ENCODE data around the gene UPK3A. TPM values are rescaled to one million over a fixed set of nuclear protein-coding genes. Genes with fewer than 3 reads are reported as not detected.
"Not testable (repeated sequence)": the region's sequence is repeated elsewhere in the genome, so short reads cannot be mapped to it uniquely, and the experiment has no call there.

The UPK3A gene
- total RNA-seq, 6 experiments from 2014 or later = not detected

GRCh38 chr22:45323695-45324094 is 38.9 kb downstream of the UPK3A start:
- peaks cover 12% of the 10 kb centered on the region for H3K4me1 Mint-ChIP-seq (ENCODE audit: low read depth)
- H3K27ac Mint-ChIP-seq = peak overlapping the region; percentile 12; the same call in 1 of the 2 replicates
- no peak for TF ChIP-seq CTCF (IDR thresholded peaks at IDR 0.05)
- H3K27me3 Mint-ChIP-seq (ENCODE audit: insufficient read depth) = no peaks in the 10 kb centered on the region
- DNase-seq = no peak
- peaks cover 26% of the 10 kb centered on the region for H3K36me3 Mint-ChIP-seq (ENCODE audit: low read depth)
- no peaks in the 10 kb centered on the region for H3K9me3 Mint-ChIP-seq
- no peak overlapping the region for H3K4me3 Mint-ChIP-seq

- DNase-seq = no peak
- TF ChIP-seq CTCF (IDR thresholded peaks at IDR 0.05) = no peak
- H3K9me3 Mint-ChIP-seq = no peaks in the 10 kb centered on the region
- peaks cover 6% of the 10 kb centered on the region for H3K4me1 Mint-ChIP-seq (ENCODE audit: low read depth)
- no peak overlapping the region for H3K4me3 Mint-ChIP-seq
- no peaks in the 10 kb centered on the region for H3K27me3 Mint-ChIP-seq (ENCODE audit: insufficient read depth)
- peaks cover 27% of the 10 kb centered on the region for H3K36me3 Mint-ChIP-seq (ENCODE audit: low read depth)
- no peak overlapping the region for H3K27ac Mint-ChIP-seq
Measured at GRCh38 chr22:45324311-45324711, 39.6 kb downstream of the UPK3A start.

GRCh38 chr22:45328261-45328660 is 43.5 kb downstream of the UPK3A start:
- H3K27ac Mint-ChIP-seq; H3K9me3 Mint-ChIP-seq; H3K4me3 Mint-ChIP-seq; H3K27me3 Mint-ChIP-seq (ENCODE audit: insufficient read depth); H3K4me1 Mint-ChIP-seq (ENCODE audit: low read depth); DNase-seq: not testable (repeated sequence)
- peaks cover 24% of the 10 kb centered on the region for H3K36me3 Mint-ChIP-seq (ENCODE audit: low read depth)

GRCh38 chr22:45328822-45329529 is 44.2 kb downstream of the UPK3A start:
- peaks cover 17% of the 10 kb centered on the region for H3K36me3 Mint-ChIP-seq (ENCODE audit: low read depth)
- H3K27ac Mint-ChIP-seq = no peak overlapping the region
- H3K4me3 Mint-ChIP-seq = no peak overlapping the region
- no peak for DNase-seq
- H3K9me3 Mint-ChIP-seq = no peaks in the 10 kb centered on the region
- H3K4me1 Mint-ChIP-seq (ENCODE audit: low read depth) = no peaks in the 10 kb centered on the region
- TF ChIP-seq CTCF (IDR thresholded peaks at IDR 0.05) = no peak
- H3K27me3 Mint-ChIP-seq (ENCODE audit: insufficient read depth) = no peaks in the 10 kb centered on the region

GRCh38 chr22:45329530-45329936 is 44.8 kb downstream of the UPK3A start:
- Mint-ChIP-seq H3K36me3 (ENCODE audit: low read depth) (peaks cover 15% of the 10 kb centered on the region), H3K4me3 (no peak overlapping the region), H3K27ac (no peak overlapping the region), H3K9me3 (no peaks in the 10 kb centered on the region), H3K27me3 (ENCODE audit: insufficient read depth) (no peaks in the 10 kb centered on the region), H3K4me1 (ENCODE audit: low read depth) (no peaks in the 10 kb centered on the region)
- no peak for DNase-seq
- TF ChIP-seq CTCF (IDR thresholded peaks at IDR 0.05) = no peak

- DNase-seq = no peak
- Mint-ChIP-seq H3K4me3 (no peak overlapping the region), H3K27ac (no peak overlapping the region), H3K4me1 (ENCODE audit: low read depth) (no peaks in the 10 kb centered on the region), H3K36me3 (ENCODE audit: low read depth) (peaks cover 9% of the 10 kb centered on the region), H3K27me3 (ENCODE audit: insufficient read depth) (no peaks in the 10 kb centered on the region), H3K9me3 (no peaks in the 10 kb centered on the region)
- no peak for TF ChIP-seq CTCF (IDR thresholded peaks at IDR 0.05)
Measured at GRCh38 chr22:45330548-45330947, 45.8 kb downstream of the UPK3A start.

Data from HFFc6 (cell line).